GM21447 (cell line): Measurements from ENCODE around the gene SPDL1.
A peak's percentile ranks its signal among the peaks of the same experiment; 100 is the strongest.

Experiments used
- ATAC-seq: cut with Tn5 transposase; IDR thresholded peaks from one replicate; pipeline ENCODE4 v1.9.1; 2021; ENCODE audit not compliant: unreplicated experiment

SPDL1 gene, protein sequence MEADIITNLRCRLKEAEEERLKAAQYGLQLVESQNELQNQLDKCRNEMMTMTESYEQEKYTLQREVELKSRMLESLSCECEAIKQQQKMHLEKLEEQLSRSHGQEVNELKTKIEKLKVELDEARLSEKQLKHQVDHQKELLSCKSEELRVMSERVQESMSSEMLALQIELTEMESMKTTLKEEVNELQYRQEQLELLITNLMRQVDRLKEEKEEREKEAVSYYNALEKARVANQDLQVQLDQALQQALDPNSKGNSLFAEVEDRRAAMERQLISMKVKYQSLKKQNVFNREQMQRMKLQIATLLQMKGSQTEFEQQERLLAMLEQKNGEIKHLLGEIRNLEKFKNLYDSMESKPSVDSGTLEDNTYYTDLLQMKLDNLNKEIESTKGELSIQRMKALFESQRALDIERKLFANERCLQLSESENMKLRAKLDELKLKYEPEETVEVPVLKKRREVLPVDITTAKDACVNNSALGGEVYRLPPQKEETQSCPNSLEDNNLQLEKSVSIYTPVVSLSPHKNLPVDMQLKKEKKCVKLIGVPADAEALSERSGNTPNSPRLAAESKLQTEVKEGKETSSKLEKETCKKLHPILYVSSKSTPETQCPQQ

DNA sequence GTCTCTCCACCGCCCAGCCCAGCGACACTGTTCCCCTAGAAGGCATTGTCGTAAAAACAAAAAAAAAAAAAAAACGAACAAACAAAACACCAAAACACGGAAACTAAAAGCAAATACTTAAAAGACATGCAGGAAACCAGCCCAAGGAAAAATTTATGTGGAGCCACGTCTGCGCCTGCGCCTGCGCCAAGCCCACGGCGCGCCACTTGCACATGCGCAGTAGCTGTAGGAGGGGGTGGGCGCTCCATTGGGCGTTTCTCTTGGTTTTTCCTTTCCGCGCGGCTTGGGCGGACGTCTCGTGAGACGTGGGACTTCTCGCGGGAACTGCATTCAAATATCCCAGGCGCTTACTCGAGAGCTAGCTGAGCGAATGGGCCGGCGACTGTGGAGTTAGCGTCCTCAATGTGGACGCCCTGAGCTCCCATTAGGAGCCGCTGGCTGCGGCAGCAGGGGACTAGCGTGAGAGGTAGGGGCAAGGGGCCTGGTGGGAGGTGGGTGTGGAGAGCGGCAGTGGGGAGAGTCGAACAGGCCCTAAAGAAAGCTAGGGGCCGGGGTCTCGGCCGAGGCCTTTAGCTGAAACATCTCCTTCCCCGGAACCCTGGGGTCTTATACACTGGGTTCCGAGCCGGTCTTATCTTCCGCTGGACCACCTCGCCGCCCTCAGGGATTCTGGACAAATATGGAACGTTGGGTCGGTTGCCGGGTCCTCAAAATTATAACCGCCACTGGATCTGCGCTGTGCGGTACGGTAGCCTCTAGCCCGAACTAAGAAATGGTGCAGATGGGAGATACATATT is at the start of gene SPDL1:
Gene SPDL1, plus strand, starts transcription at position 350 of the 797 bp plus-strand sequence. CDS start 4,644 bp downstream, outside the sequence.
- peak; percentile 87 for ATAC-seq

- no peak for ATAC-seq
Measured at GRCh38 chr5:169534311-169534880, 49.2 kb upstream of the SPDL1 start.

- ATAC-seq = no peak
Measured at GRCh38 chr5:169534939-169535338, 48.6 kb upstream of the SPDL1 start.

- ATAC-seq = no peak
Measured at GRCh38 chr5:169538944-169539343, 44.6 kb upstream of the SPDL1 start.

DNA sequence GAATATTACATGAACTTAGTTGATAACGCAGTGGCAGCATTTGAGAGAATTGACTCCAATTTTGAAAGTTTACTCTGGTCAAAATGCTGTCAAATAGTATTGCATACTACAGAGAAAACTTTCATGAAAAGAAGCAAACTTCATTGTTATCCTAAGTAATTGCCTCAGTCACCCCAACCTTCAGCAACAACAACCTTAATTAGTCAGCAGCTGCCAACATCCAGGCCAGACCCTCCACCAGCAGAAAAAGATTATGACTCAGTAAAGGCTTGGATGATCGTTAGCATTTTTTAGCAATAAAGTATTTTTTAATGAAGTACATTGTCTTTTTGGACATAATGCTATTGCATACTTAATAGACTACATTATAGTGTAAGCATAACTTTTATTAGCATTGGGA is 40.8 kb upstream of the SPDL1 start:
- no peak for ATAC-seq

- no peak for ATAC-seq
Measured at GRCh38 chr5:169544264-169544950, 39.2 kb upstream of the SPDL1 start.

- no peak for ATAC-seq
Measured at GRCh38 chr5:169545762-169546161, 37.8 kb upstream of the SPDL1 start.

DNA sequence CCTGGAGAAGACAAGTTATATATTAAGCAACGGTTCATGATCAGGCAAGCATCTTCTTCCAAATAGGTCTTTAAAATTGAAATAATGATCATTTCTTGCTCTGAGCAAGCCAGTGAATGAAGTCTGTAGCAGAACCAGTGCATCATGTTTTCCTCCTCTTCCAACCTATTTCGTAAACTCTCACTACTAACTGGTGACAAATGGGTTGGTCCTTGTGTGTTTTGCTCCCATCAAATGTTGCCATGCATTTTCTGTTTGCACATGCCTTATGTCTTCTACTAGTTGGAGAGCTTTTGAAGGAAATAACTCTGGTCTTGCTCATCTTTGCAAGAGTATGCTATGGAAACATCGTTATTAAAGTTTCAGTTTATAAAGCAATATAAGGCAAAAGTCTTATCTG is 37.2 kb upstream of the SPDL1 start:
- ATAC-seq = no peak

DNA sequence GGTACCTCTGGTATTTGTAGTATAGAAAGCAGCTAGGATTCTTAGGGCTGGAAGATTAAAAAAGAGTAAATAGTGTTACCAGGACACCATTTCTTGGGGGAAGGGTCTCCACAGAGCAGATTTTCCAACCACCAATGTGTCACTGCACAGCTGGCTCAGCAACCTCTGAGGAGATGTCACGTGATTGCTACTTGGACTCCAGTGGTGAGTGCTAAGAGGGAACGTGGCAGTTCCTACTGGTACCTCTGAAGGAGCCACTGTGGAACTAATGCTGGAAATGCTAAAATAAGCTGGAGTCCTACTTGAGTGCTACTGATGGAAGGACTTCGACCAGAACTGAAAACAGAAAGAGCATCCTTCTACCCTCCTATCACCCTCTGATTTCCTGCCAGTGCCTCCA is 36.1 kb upstream of the SPDL1 start:
- no peak for ATAC-seq

- ATAC-seq = no peak
Measured at GRCh38 chr5:169548315-169548714, 35.3 kb upstream of the SPDL1 start.

DNA sequence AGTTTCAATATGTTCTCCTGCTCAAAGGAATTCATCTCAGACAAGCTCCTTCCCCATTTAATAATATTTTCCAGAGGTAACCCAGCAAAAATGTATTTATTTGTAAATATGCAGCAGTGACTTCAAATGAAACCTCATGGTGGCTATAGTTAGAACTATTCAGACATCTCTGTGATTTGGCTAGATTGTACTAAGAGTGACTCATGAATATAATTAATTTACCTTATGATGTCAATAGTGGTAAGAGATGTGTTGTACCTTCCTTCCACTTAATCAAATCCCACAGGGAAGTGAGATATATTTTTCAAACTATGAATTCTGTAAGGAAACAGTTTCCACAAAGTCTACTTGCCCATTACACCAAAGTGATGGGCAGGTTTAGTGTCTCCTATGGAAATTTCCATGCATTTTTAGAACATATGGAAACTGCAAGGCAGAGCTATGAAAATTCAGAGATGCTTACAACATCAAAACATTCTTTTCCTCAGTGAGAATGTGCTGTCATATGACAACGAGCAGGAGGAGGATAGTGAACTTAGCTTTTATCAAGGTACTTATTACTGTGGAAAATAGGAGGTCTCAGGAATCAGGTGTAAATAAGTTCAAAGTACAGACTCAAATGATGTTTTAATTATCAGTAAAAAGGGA is 34.0 kb upstream of the SPDL1 start:
- no peak for ATAC-seq

DNA sequence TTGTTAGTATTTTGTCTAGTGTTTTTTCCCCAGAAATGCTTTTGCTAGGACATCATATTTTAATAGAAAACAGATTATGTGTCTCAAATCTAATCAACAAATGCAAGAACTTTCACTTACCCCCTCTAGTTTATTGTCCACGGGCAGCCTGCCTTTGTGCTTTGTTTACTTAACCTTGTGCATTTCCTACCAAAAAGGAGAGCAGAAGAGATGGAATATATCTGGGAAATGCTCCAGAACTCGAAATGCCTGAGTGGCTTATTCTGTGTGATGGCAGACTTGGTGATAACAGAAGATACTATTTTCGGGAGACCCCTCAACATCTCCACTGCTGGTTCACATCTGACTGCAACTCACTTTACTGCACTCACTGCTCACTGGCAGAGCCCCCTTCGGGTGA is 33.3 kb upstream of the SPDL1 start:
- ATAC-seq = no peak

GRCh38 chr5:169551146-169551545 is 32.4 kb upstream of the SPDL1 start:
- ATAC-seq = no peak

- ATAC-seq = no peak
Measured at GRCh38 chr5:169551696-169552095, 31.9 kb upstream of the SPDL1 start.

GRCh38 chr5:169554251-169554650 is 29.3 kb upstream of the SPDL1 start:
- ATAC-seq = no peak

GRCh38 chr5:169557838-169558237 is 25.7 kb upstream of the SPDL1 start:
- no peak for ATAC-seq

DNA sequence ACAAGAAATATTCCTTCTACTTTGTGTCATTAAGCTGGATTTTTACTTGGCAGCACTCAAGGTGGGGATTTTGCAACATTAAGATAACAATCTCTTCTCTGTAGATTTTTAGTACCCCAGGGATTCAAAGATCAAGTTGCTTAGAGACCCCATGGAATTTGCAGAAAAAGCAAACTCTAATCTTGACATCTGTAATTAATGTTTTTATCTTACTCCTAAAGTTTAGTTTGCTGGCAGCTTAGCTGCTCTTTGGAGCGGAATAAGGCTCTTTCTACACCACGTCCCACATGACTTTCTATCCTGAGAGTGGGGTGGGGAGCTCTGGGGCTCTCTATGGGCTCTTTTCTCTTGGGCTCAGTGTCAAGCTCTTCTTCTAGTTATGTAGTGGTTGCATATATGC is 21.7 kb upstream of the SPDL1 start:
- no peak for ATAC-seq

DNA sequence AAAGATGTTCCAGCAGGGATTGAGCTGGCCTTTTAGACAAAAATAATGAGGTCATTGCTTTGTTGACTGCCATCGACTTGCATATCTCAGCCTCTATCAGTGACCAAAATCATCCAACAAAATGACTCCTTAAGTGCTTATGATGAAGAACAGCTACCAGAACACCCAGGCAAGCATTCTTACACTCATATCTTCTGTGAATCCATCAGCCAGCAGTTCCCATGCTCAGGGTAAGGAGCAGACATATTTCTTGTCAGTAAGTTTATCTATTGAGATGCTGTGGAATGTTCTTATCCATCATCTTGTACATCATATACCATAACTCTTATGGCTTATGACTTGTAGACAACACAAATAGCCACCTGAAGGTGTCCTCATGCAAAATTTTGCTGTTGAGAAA is 20.2 kb upstream of the SPDL1 start:
- no peak for ATAC-seq

- no peak for ATAC-seq
Measured at GRCh38 chr5:169566202-169566601, 17.4 kb upstream of the SPDL1 start.

DNA sequence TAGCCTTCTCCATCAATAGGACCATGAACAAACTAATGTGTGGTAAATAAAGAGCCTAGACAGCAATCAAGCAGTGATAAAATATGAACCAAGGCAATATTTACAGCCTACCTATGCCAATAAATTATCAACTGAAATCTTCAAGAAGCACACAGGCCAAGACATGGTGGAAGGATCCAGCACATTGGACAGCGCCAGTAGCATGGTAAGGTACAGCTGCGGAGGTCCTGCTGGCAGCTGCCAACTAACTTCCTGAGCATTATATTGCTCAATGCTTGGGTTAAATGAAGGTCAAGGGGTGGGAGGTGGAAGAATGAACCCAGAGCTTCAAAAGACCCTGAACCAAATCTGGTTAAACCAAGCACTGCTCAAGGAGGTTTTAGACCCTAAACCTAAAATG is 16.5 kb upstream of the SPDL1 start:
- ATAC-seq = no peak
